SH-SY5Y (cell line): ENCODE measurements around the gene GMDS.

Source experiments
- GATA2 ChIP-seq: IDR thresholded peaks from 2 replicates; pipeline ENCODE4 v1.6.1; 2011; ENCODE audit warnings: mild to moderate bottlenecking, low read depth, low read length
- GATA3 ChIP-seq: IDR thresholded peaks from 2 replicates; pipeline ENCODE4 v1.6.1; 2011; ENCODE audit warnings: low read depth, mild to moderate bottlenecking, low read length, moderate library complexity

- TF ChIP-seq GATA2 (no peak), GATA3 (no peak)
Measured at GRCh38 chr6:2183246-2183645, 62.2 kb downstream of the GMDS start.
